ENCODE data around the gene CPM.

CPM gene

GRCh38 chr12:68932961-68933893 is at the start of gene CPM:
TSS of gene CPM (minus strand) at chr12:68933171. CDS start at chr12:68932837, 334 bp downstream.
- H3K27ac ChIP-seq: no peak within 1 kb of the TSS
- TF ChIP-seq ZFX (IDR thresholded peaks at IDR 0.05): no peak

- H3K27ac ChIP-seq: no peak overlapping the region
- TF ChIP-seq ZFX (IDR thresholded peaks at IDR 0.05) (no peak), CTCF (conservative IDR thresholded peaks at IDR 0.05) (no peak)
These were observed 48.5 kb upstream of the CPM start for GRCh38 chr12:68981516-68981915.

- H3K27ac ChIP-seq: no peak overlapping the region
- TF ChIP-seq ZFX (IDR thresholded peaks at IDR 0.05) (no peak), CTCF (conservative IDR thresholded peaks at IDR 0.05) (no peak)
These were observed 47.7 kb upstream of the CPM start for GRCh38 chr12:68980476-68981212.

GRCh38 chr12:68978678-68979077 is 45.7 kb upstream of the CPM start:
- H3K27ac ChIP-seq: no peak overlapping the region
- TF ChIP-seq CTCF (conservative IDR thresholded peaks at IDR 0.05) (no peak), ZFX (IDR thresholded peaks at IDR 0.05) (no peak)

GRCh38 chr12:68977909-68978610 is 45.1 kb upstream of the CPM start:
- no peak for TF ChIP-seq CTCF (conservative IDR thresholded peaks at IDR 0.05)
- no peak for TF ChIP-seq ZFX (IDR thresholded peaks at IDR 0.05)
- H3K27ac ChIP-seq: no peak overlapping the region

- TF ChIP-seq ZFX (IDR thresholded peaks at IDR 0.05) (no peak), CTCF (conservative IDR thresholded peaks at IDR 0.05) (no peak)
- no peak overlapping the region for H3K27ac ChIP-seq
These were observed 44.4 kb upstream of the CPM start for GRCh38 chr12:68977335-68977734.

- no peak for TF ChIP-seq CTCF (conservative IDR thresholded peaks at IDR 0.05)
- no peak for TF ChIP-seq ZFX (IDR thresholded peaks at IDR 0.05)
- no peak overlapping the region for H3K27ac ChIP-seq
These were observed 43.4 kb upstream of the CPM start for GRCh38 chr12:68976395-68976841.
